Lung (tissue), 12 donors: Measurements from ENCODE around the gene AARS2. TPM values are rescaled to one million over a fixed set of nuclear protein-coding genes. Genes with fewer than 3 reads are reported as not detected.
"Not testable (repeated sequence)": the region's sequence is repeated elsewhere in the genome, so short reads cannot be mapped to it uniquely, and the experiment has no call there.

Experiments used
- ATAC-seq: fragments of 200-7000 bp; cut with Tn5 transposase; one replicate; pipeline ENCODE4 v1.9.1; 2020; ENCODE audit warnings: moderate number of reproducible peaks; ENCODE audit not compliant: insufficient read depth, low FRiP score
- DNase-seq, 3 donors: peaks; one replicate each; pipeline ENCODE4 v3.0.0-alpha.2; 2013 to 2017
- H3K27ac ChIP-seq, 2 donors: one replicate each; pipeline ENCODE4 v1.5.1; 2013; ENCODE audit warnings: mild to moderate bottlenecking in 2 of 2, moderate library complexity in 2 of 2, control low read depth in 1 of 2, inconsistent platforms in 1 of 2, low read depth in 1 of 2, low read length in 1 of 2
- H3K27me3 ChIP-seq, 3 donors: one replicate each; pipeline ENCODE4 v1.5.1; 2013; ENCODE audit warnings: low read length in 2 of 3; ENCODE audit not compliant: control insufficient read depth in 3 of 3, insufficient read depth in 3 of 3
- H3K36me3 ChIP-seq, 4 donors: one replicate each; pipeline ENCODE4 v1.5.1; 2013; ENCODE audit warnings: low read length in 4 of 4, mild to moderate bottlenecking in 1 of 4, moderate library complexity in 1 of 4; ENCODE audit not compliant: control insufficient read depth in 4 of 4, insufficient read depth in 4 of 4
- H3K4me1 ChIP-seq, 5 donors: one replicate each; pipeline ENCODE4 v1.5.1; 2013; ENCODE audit warnings: low read length in 5 of 5, mild to moderate bottlenecking in 2 of 5, moderate library complexity in 1 of 5; ENCODE audit not compliant: control insufficient read depth in 5 of 5, insufficient read depth in 5 of 5
- H3K4me3 ChIP-seq: one replicate; pipeline ENCODE4 v1.5.1; 2013; ENCODE audit warnings: mild to moderate bottlenecking, control low read depth, moderate library complexity
- H3K9ac ChIP-seq, 2 donors: one replicate each; pipeline ENCODE4 v1.5.1; 2013; ENCODE audit warnings: low read length in 2 of 2, control low read depth in 1 of 2; ENCODE audit not compliant: insufficient read depth in 1 of 2
- H3K9me3 ChIP-seq, 4 donors: one replicate each; pipeline ENCODE4 v1.5.1; 2013; ENCODE audit warnings: low read length in 3 of 4, mild to moderate bottlenecking in 1 of 4, moderate library complexity in 1 of 4; ENCODE audit not compliant: control insufficient read depth in 4 of 4, insufficient read depth in 3 of 4
- CTCF ChIP-seq: IDR thresholded peaks from 2 replicates; pipeline ENCODE4 v1.5.1; 2012; ENCODE audit warnings: mild to moderate bottlenecking; ENCODE audit errors: control extremely low read depth, extremely low read depth
- WGBS, 2 donors: extraction: QIAGEN DNeasy Blood & Tissue Kit; methylation state at CpG; one replicate each; pipeline ENCODE4 v1.1.7; 2013; 5-methylcytosine and 5-hydroxymethylcytosine counted together
- polyA plus RNA-seq, 2 donors: library from polyadenylated mRNA; stranded (reverse); fragments of 200-250 nt; gene quantifications; one replicate each; pipeline ENCODE4 v1.2.1, GENCODE V29; 2013
- total RNA-seq, 2 donors: library from RNA; depleted of rRNA in 1 of 2; stranded (reverse); fragments of >200 nt in 1 of 2; gene quantifications; one replicate each; pipeline ENCODE4 v1.2.1, GENCODE V29; 2014 to 2021
- donor health status: control.
- donor health status: control.
- donor health status: Bipolar disorder and iron deficiency.
- donor health status: healthy.
- donor health status: DM: yes; HTN: yes; CAD: no.

Gene AARS2
- total and polyA plus RNA-seq, 4 donors = 4.8 to 13.7 (median 9.4) TPM

GRCh38 chr6:44333273-44333919 lies 20.2 kb upstream of the AARS2 start:
- DNase-seq = no peak
- no peak for ATAC-seq
- Histone ChIP-seq H3K27me3 (peaks cover 0 to 21% (median 9%) of the 10 kb centered on the region in 3 donors), H3K36me3 (no peaks in the 10 kb centered on the region), H3K27ac (no peak overlapping the region), H3K9ac (no peak overlapping the region), H3K4me3 (no peak overlapping the region), H3K9me3 (no peaks in the 10 kb centered on the region), H3K4me1 (no peaks in the 10 kb centered on the region)
- WGBS, 2 donors = 48 to 68% methylated on average over 11 of the region's 11 CpGs
- no peak for TF ChIP-seq CTCF

- Histone ChIP-seq H3K4me3 (no peak overlapping the region), H3K9ac (no peak overlapping the region), H3K27ac (no peak overlapping the region), H3K36me3 (no peaks in the 10 kb centered on the region), H3K4me1 (no peaks in the 10 kb centered on the region), H3K9me3 (no peaks in the 10 kb centered on the region), H3K27me3 (peaks cover 0 to 24% (median 11%) of the 10 kb centered on the region in 3 donors)
- no peak for ATAC-seq
- 40 to 77% methylated on average over 7 of the region's 7 CpGs for WGBS, 2 donors
- no peak for DNase-seq
- no peak for TF ChIP-seq CTCF
These were observed 19.4 kb upstream of the AARS2 start for GRCh38 chr6:44332585-44332984.

- no peak overlapping the region for H3K27ac ChIP-seq
- H3K9ac ChIP-seq = no peak overlapping the region
- WGBS, 2 donors = 68 to 74% methylated on average over 5 of the region's 5 CpGs
- H3K27me3 ChIP-seq = peaks cover 0 to 31% (median 12%) of the 10 kb centered on the region in 3 donors
- H3K4me3 ChIP-seq = no peak overlapping the region
- no peaks in the 10 kb centered on the region for H3K9me3 ChIP-seq
- DNase-seq = no peak
- no peaks in the 10 kb centered on the region for H3K36me3 ChIP-seq
- ATAC-seq = no peak
- no peak for TF ChIP-seq CTCF
- no peaks in the 10 kb centered on the region for H3K4me1 ChIP-seq
These were observed 16.7 kb upstream of the AARS2 start for GRCh38 chr6:44329858-44330257.

- H3K27me3 ChIP-seq = peaks cover 0 to 26% (median 12%) of the 10 kb centered on the region in 3 donors
- H3K36me3 ChIP-seq, H3K9me3 ChIP-seq, ATAC-seq, H3K9ac ChIP-seq, H3K4me3 ChIP-seq, H3K27ac ChIP-seq, H3K4me1 ChIP-seq, DNase-seq: not testable (repeated sequence)
- 38 to 44% methylated on average over 7 of the region's 9 CpGs for WGBS, 2 donors
These were observed 15.1 kb upstream of the AARS2 start for GRCh38 chr6:44328203-44328602.
